Testis (tissue), 3 donors: ENCODE data around the gene CA5A. TPM values are rescaled to one million over a fixed set of nuclear protein-coding genes. Genes with fewer than 3 reads are reported as not detected.

Experiments
- DNase-seq: peaks from one replicate; pipeline ENCODE4 v3.0.0-alpha.2; 2019
- H3K27ac ChIP-seq, 2 donors: fragments of 200-600 bp; sonication (generic); one replicate each; pipeline ENCODE4 v1.5.1; 2019
- H3K27me3 ChIP-seq: fragments of 200-600 bp; sonication (generic); one replicate; pipeline ENCODE4 v1.5.1; 2019
- H3K36me3 ChIP-seq: fragments of 200-600 bp; sonication (generic); one replicate; pipeline ENCODE4 v1.5.1; 2017; ENCODE audit warnings: low read depth; ENCODE audit errors: missing control alignments
- H3K4me1 ChIP-seq: fragments of 200-600 bp; sonication (generic); one replicate; pipeline ENCODE4 v1.5.1; 2019
- H3K4me3 ChIP-seq, 2 donors: fragments of 200-600 bp; sonication (generic); one replicate each; pipeline ENCODE4 v1.5.1; 2017 to 2019
- H3K9me3 ChIP-seq: fragments of 200-600 bp; sonication (generic); one replicate; pipeline ENCODE4 v1.5.1; 2017
- CTCF ChIP-seq, 3 experiments: fragments of 450-650 bp in 2 of 3; fragments of 200-600 bp in 1 of 3; sonication (generic) in 1 of 3; IDR thresholded peaks; one replicate each; pipeline ENCODE4 v1.5.1; 2016 to 2019; ENCODE audit warnings: antibody characterized with exemption in 3 of 3, mild to moderate bottlenecking in 2 of 3, moderate library complexity in 1 of 3
- POLR2A ChIP-seq: fragments of 450-650 bp; IDR thresholded peaks from one replicate; pipeline ENCODE4 v1.6.1; 2017; ENCODE audit warnings: antibody characterized with exemption, mild to moderate bottlenecking, moderate library complexity
- WGBS, 2 donors: methylation state at CpG; one replicate each; pipeline ENCODE4 v1.1.5; 2018; 5-methylcytosine and 5-hydroxymethylcytosine counted together
- intact Hi-C: fragments of 100-400 bp; cut with DNase I; formaldehyde crosslinking; loops from one replicate; pipeline ENCODE4 v1.15.1; 2023; ENCODE audit warnings: low total_unique reads
- polyA plus RNA-seq: library from polyadenylated mRNA; stranded (reverse); fragments of 350-450 nt; fragmentation: Illumina TruSeq; extraction: RNeasy Lipid Tissue Mini Kit (QIAGEN cat#74804); gene quantifications from one replicate; pipeline ENCODE4 v1.2.3, GENCODE V29; 2014; ENCODE audit warnings: low read depth, low replicate concordance; ENCODE audit not compliant: insufficient read depth
- total RNA-seq, 2 donors: library from RNA; depleted of rRNA; stranded (reverse); fragments of >200 nt; gene quantifications; one replicate each; pipeline ENCODE4 v1.2.3, GENCODE V29; 2016

CA5A gene
- total and polyA plus RNA-seq, 3 donors from 2014 or later = not detected

GRCh38 chr16:87846705-87847466 lies 89.4 kb downstream of the CA5A start:
- Histone ChIP-seq H3K4me1 (peaks cover 91% of the 10 kb centered on the region), H3K27ac (peak overlapping the region; percentile 64 to 84), H3K9me3 (no peaks in the 10 kb centered on the region), H3K4me3 (no peak overlapping the region), H3K27me3 (no peaks in the 10 kb centered on the region), H3K36me3 (no peaks in the 10 kb centered on the region)
- no peak for DNase-seq
- WGBS, 2 donors = 57 to 69% methylated on average over 13 to 25 of the region's 25 CpGs
- no peak for TF ChIP-seq POLR2A
- TF ChIP-seq CTCF (IDR thresholded peaks at IDR 0.05) = no peak
- intact Hi-C loops = no loop called here

- Histone ChIP-seq H3K4me3 (no peak overlapping the region), H3K27ac (peak overlapping the region; percentile 64 to 84), H3K27me3 (no peaks in the 10 kb centered on the region), H3K9me3 (no peaks in the 10 kb centered on the region), H3K4me1 (peaks cover 83% of the 10 kb centered on the region), H3K36me3 (no peaks in the 10 kb centered on the region)
- no peak for DNase-seq
- intact Hi-C loops = no loop called here
- no peak for TF ChIP-seq CTCF (IDR thresholded peaks at IDR 0.05)
- no peak for TF ChIP-seq POLR2A
- WGBS, 2 donors = 53 to 74% methylated on average over 20 to 31 of the region's 31 CpGs
These were observed 90.3 kb downstream of the CA5A start for GRCh38 chr16:87845807-87846619.

- DNase-seq = peak; percentile 67
- Histone ChIP-seq H3K4me3 (no peak overlapping the region), H3K27me3 (no peaks in the 10 kb centered on the region), H3K27ac (peak overlapping the region; percentile 64 to 84), H3K4me1 (peaks cover 81% of the 10 kb centered on the region), H3K9me3 (no peaks in the 10 kb centered on the region), H3K36me3 (no peaks in the 10 kb centered on the region)
- intact Hi-C loops = no loop called here
- 63 to 71% methylated on average over 8 to 10 of the region's 13 CpGs for WGBS, 2 donors
- TF ChIP-seq CTCF (IDR thresholded peaks at IDR 0.05) = no peak
- no peak for TF ChIP-seq POLR2A
These were observed 91.1 kb downstream of the CA5A start for GRCh38 chr16:87845213-87845612.

GRCh38 chr16:87844809-87845208 lies 91.5 kb downstream of the CA5A start:
- no peaks in the 10 kb centered on the region for H3K9me3 ChIP-seq
- H3K27me3 ChIP-seq = no peaks in the 10 kb centered on the region
- no peak for DNase-seq
- peak overlapping the region in 1 of 2 donors; percentile 43 for H3K27ac ChIP-seq
- intact Hi-C loops = no loop called here
- H3K36me3 ChIP-seq = no peaks in the 10 kb centered on the region
- 69 to 85% methylated on average over 13 of the region's 13 CpGs for WGBS, 2 donors
- no peak overlapping the region for H3K4me3 ChIP-seq
- TF ChIP-seq POLR2A = no peak
- TF ChIP-seq CTCF (IDR thresholded peaks at IDR 0.05) = no peak
- H3K4me1 ChIP-seq = peaks cover 80% of the 10 kb centered on the region
